ENCODE measurements around the gene DCAF5. TPM values are rescaled to one million over a fixed set of nuclear protein-coding genes. Genes with fewer than 3 reads are reported as not detected.

The DCAF5 gene
- total RNA-seq, 1 donor: 38.7 TPM

DNA sequence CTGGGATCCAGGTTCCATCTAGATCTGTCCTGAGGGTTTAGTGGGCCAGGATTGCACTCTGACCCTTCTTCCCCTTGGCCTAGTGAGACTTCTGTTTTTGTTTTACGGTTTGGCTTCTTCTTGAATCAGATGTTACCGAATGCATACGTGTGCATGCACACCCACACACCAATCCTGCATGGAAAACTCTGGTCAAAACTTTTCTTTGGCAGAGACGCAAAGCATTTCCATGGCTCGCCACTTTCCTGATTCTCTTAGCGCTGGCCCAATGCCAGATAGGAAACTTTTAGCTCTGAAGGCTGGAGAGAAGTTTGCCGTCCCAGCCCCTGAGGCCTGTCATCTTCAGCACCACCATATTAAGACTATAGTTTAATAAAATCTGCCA lies 106.5 kb downstream of the DCAF5 start:
- Histone ChIP-seq H3K9me3 (ENCODE audit: low read depth, low read length) (no peaks in the 10 kb centered on the region), H3K36me3 (ENCODE audit: insufficient read depth, low read length) (no peaks in the 10 kb centered on the region), H3K27ac (ENCODE audit: low read depth, low read length) (peak overlapping the region; percentile 71), H3K4me2 (ENCODE audit: insufficient read depth, low read length) (peak overlapping the region; percentile 21), H2AFZ (ENCODE audit: low read length) (no peak overlapping the region), H4K20me1 (ENCODE audit: insufficient read depth, low read length) (no peaks in the 10 kb centered on the region), H3K79me2 (ENCODE audit: insufficient read depth, low read length) (no peaks in the 10 kb centered on the region), H3K27me3 (ENCODE audit: insufficient read depth, low read length) (no peaks in the 10 kb centered on the region), H3K4me1 (ENCODE audit: insufficient read depth, low read length) (peaks cover 65% of the 10 kb centered on the region), H3K4me3 (ENCODE audit: insufficient read depth, low read length) (no peak overlapping the region)
- DNase-seq (ENCODE audit: insufficient read length, low spot score, missing footprints): peak; percentile 85
- TF ChIP-seq, protein P1, sequence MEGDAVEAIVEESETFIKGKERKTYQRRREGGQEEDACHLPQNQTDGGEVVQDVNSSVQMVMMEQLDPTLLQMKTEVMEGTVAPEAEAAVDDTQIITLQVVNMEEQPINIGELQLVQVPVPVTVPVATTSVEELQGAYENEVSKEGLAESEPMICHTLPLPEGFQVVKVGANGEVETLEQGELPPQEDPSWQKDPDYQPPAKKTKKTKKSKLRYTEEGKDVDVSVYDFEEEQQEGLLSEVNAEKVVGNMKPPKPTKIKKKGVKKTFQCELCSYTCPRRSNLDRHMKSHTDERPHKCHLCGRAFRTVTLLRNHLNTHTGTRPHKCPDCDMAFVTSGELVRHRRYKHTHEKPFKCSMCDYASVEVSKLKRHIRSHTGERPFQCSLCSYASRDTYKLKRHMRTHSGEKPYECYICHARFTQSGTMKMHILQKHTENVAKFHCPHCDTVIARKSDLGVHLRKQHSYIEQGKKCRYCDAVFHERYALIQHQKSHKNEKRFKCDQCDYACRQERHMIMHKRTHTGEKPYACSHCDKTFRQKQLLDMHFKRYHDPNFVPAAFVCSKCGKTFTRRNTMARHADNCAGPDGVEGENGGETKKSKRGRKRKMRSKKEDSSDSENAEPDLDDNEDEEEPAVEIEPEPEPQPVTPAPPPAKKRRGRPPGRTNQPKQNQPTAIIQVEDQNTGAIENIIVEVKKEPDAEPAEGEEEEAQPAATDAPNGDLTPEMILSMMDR (IDR thresholded peaks at IDR 0.05; ENCODE audit: extremely low read depth, low read depth, low read length): no peak

DNA sequence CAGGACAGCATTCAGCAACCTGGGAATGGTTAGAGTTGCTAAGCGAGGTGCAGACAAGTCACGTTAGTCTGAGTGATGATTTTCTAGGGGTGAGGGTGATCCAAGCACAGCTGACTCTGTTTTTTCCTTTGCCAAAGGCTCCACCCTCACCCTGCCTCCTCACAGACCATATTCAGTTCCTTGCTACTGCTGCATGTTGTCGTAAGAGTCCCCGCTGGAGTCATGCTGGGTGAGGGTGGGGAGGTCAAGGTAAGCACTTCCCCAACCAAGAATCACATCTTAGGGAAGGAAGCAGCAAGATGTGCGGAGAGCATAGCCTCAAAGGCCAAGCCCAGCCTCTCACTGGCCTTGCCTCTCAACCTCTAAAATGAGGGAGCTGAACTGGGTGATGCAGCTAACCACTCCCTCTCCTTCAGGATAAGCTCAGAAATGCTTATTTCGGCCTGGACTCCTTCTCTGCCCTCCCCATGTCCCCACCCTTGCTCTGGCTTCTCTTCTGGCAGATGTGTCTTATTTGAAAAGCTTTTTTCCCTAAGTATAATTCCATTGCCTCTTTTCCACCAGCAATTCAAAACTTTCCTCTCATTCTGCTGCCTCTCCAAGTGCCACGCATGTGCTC lies 107.0 kb downstream of the DCAF5 start:
- DNase-seq (ENCODE audit: insufficient read length, low spot score, missing footprints): peak; percentile 78
- Histone ChIP-seq H3K4me3 (ENCODE audit: insufficient read depth, low read length) (no peak overlapping the region), H4K20me1 (ENCODE audit: insufficient read depth, low read length) (no peaks in the 10 kb centered on the region), H3K79me2 (ENCODE audit: insufficient read depth, low read length) (no peaks in the 10 kb centered on the region), H3K27me3 (ENCODE audit: insufficient read depth, low read length) (no peaks in the 10 kb centered on the region), H3K36me3 (ENCODE audit: insufficient read depth, low read length) (no peaks in the 10 kb centered on the region), H3K27ac (ENCODE audit: low read depth, low read length) (peak overlapping the region; percentile 71), H2AFZ (ENCODE audit: low read length) (no peak overlapping the region), H3K9me3 (ENCODE audit: low read depth, low read length) (no peaks in the 10 kb centered on the region), H3K4me1 (ENCODE audit: insufficient read depth, low read length) (peaks cover 65% of the 10 kb centered on the region), H3K4me2 (ENCODE audit: insufficient read depth, low read length) (peak overlapping the region; percentile 21)
- TF ChIP-seq, protein P1 (IDR thresholded peaks at IDR 0.05; ENCODE audit: extremely low read depth, low read depth, low read length): no peak

DNA sequence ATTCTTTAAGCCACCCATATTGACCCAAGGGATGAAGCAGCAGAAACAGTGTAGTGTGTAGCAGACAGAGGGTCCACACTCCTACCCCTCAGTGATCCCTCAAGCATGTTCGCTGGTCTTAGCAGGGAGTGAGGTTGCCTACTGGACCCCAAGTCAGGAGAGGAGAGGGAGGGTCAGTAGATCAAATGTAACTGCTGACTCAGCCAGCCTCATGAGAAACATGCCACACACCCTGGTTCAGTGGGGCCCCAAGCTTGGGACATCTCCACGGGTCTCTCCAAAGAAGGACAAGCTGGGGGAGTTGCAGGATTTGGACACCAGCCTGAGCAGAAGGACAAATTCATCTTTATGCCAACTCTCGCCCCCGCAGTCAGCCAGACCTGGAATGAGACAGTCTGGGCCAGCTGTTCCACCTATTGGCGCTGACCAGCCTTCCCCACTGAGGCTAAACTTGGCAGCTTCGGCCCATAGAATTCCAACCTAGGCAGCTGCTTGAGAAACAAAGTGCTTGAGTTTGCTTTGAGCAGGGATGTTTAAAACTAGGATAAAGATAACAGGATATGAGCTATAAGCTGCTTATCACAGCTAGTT lies 107.9 kb downstream of the DCAF5 start:
- Histone ChIP-seq H3K79me2 (ENCODE audit: insufficient read depth, low read length) (no peaks in the 10 kb centered on the region), H3K4me3 (ENCODE audit: insufficient read depth, low read length) (no peak overlapping the region), H3K27ac (ENCODE audit: low read depth, low read length) (peak overlapping the region; percentile 71), H4K20me1 (ENCODE audit: insufficient read depth, low read length) (no peaks in the 10 kb centered on the region), H3K4me1 (ENCODE audit: insufficient read depth, low read length) (peaks cover 58% of the 10 kb centered on the region), H3K27me3 (ENCODE audit: insufficient read depth, low read length) (no peaks in the 10 kb centered on the region), H3K9me3 (ENCODE audit: low read depth, low read length) (no peaks in the 10 kb centered on the region), H3K36me3 (ENCODE audit: insufficient read depth, low read length) (no peaks in the 10 kb centered on the region), H2AFZ (ENCODE audit: low read length) (no peak overlapping the region), H3K4me2 (ENCODE audit: insufficient read depth, low read length) (peak overlapping the region; percentile 21)
- TF ChIP-seq, protein P1 (IDR thresholded peaks at IDR 0.05; ENCODE audit: extremely low read depth, low read depth, low read length): no peak
- peak; percentile 71 for DNase-seq (ENCODE audit: insufficient read length, low spot score, missing footprints)

DNA sequence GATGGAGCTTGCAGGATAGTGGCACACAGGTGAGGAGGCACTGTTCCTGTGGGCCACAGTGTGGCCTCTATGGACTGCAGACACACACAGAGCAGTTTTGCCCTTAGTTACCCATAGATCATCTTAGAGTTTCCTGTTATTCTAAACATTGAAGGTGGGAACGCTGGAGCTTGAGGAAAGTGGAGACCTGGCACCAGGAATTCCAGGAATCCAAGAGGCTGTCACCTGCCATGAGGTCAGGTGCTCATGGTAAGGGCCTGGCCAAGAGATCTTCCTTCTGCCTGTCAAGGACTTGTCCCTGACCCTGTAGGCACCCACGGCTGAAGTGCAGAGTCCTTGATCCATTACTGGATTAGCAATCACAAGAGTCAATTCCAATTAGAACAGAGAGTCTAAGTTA lies 108.6 kb downstream of the DCAF5 start:
- TF ChIP-seq, protein P1 (IDR thresholded peaks at IDR 0.05; ENCODE audit: extremely low read depth, low read depth, low read length): no peak
- no peak overlapping the region for H3K4me3 ChIP-seq (ENCODE audit: insufficient read depth, low read length)
- no peak for DNase-seq (ENCODE audit: insufficient read length, low spot score, missing footprints)
- peak overlapping the region; percentile 47 for H3K27ac ChIP-seq (ENCODE audit: low read depth, low read length)
- H3K79me2 ChIP-seq (ENCODE audit: insufficient read depth, low read length): no peaks in the 10 kb centered on the region
- peaks cover 54% of the 10 kb centered on the region for H3K4me1 ChIP-seq (ENCODE audit: insufficient read depth, low read length)
- H3K9me3 ChIP-seq (ENCODE audit: low read depth, low read length): no peaks in the 10 kb centered on the region
- H4K20me1 ChIP-seq (ENCODE audit: insufficient read depth, low read length): no peaks in the 10 kb centered on the region
- no peak overlapping the region for H2AFZ ChIP-seq (ENCODE audit: low read length)
- peak overlapping the region; percentile 52 for H3K4me2 ChIP-seq (ENCODE audit: insufficient read depth, low read length)
- H3K27me3 ChIP-seq (ENCODE audit: insufficient read depth, low read length): no peaks in the 10 kb centered on the region
- H3K36me3 ChIP-seq (ENCODE audit: insufficient read depth, low read length): no peaks in the 10 kb centered on the region
